Measurements from ENCODE around the gene SNN.

SNN gene

DNA sequence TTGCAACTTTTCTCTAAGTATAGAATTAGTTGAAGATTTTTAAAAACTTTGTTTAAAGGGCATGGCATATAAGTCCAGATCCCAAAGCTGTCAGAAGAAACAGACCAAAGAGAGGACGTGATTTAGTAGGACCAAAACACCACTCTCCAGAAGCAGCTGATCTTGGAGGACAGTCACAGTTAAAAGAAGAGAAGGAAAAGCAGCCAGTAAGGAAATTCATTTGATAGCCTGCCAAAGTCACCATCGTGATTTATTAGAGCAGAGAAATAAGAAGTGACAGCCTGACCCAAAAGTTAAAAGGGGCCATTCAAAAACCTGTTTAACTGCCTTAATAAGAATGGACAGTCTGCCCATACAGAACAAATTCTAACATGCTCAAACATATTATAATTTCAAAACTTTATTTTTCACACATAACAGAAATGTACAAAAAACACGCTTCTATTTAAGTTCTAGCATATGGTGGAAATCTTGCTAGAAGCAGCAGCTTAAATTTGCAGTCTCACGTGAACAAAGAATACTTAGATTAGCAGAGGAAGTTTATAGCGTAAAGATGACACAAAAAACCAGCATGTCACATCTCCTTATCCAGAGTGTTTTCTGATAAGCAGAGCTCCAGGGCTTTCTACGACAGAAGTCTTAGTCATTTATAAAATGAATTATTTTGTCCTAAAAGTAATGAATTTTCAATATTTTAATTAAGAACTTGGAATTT is 37.2 kb downstream of the SNN start:
- no peak for DNase-seq

- no peak for DNase-seq
Measured at GRCh38 chr16:11706180-11706742, 38.0 kb downstream of the SNN start.

GRCh38 chr16:11707679-11708197 is 39.5 kb downstream of the SNN start:
- DNase-seq: no peak

GRCh38 chr16:11708421-11708820 is 40.2 kb downstream of the SNN start:
- no peak for DNase-seq

DNA sequence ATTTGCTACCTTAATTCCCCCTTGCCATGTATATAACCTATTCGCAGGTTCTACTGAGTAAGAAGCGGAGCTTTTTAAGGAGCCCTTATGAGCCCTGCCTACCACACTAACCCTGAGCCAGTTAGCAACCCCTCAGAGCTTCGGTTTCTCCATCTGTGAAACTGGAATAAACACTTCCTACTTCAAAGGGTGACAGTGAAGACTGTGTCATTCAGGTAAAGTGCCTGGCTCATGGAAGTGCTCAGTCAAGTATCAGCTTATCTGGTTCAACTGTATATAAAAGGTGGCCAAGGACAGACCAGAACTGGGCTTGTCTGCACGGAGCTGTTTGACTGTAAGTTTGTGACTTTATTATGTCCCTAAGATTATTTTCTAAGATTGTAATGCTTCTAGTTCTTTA is 43.4 kb downstream of the SNN start:
- DNase-seq: no peak

DNA sequence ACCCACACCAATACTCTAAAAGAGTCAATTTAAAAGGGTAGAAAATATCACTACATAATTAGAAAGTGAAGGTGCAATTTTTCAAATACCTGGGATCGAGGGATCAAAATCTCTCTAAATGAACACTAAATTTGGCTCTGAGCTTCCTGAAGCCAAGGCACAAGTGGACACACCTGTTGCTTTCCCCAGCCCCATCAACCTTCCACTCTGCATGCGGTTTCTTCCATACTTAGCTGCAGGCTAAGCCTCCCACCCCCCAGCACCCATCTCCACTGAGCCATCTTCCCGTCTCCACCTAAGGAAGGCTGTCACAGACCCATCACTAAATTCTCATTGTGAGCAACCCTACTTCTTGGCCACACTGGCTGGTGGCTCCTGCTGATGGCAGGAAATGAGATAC is 43.9 kb downstream of the SNN start:
- no peak for DNase-seq

- no peak for DNase-seq
Measured at GRCh38 chr16:11715246-11715947, 47.1 kb downstream of the SNN start.

DNA sequence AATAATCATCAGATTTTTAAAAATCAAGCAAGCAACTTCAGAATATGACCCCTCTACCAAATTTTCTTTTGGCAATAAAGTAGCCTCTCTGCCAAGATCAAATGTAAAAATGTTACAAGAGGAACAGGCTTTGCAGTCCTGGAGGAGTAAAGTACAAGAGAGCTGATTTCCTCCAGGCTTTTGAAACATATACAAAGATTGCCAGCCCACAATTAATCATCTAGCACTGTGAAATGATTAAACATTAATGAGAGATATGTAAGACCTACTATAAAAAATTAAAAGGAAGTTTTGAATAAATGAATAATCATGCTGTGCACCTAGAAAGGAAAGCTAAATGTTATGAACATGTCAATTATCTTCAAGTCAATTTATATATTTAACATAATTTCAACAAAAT is 48.1 kb downstream of the SNN start:
- no peak for DNase-seq

GRCh38 chr16:11717811-11718210 is 49.6 kb downstream of the SNN start:
- DNase-seq: no peak

DNA sequence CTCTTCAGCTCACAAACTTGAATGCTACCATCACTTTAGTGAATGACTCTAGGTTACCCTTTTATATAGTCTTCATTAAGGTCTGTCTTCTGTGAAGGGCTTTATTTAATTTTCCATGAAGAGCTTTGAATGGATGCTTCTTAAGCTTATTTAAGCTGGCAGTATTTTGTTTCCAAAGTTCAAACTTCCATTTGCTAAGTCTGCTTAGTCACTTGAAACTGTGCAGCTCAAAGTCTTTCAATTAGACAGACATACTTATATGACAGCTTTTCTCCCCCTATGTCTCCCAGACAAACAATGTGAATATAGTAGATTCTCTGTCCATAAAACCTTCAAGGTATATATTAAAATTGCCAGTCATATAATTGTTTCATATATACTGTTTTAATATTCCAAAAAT is 50.9 kb downstream of the SNN start:
- no peak for DNase-seq

DNA sequence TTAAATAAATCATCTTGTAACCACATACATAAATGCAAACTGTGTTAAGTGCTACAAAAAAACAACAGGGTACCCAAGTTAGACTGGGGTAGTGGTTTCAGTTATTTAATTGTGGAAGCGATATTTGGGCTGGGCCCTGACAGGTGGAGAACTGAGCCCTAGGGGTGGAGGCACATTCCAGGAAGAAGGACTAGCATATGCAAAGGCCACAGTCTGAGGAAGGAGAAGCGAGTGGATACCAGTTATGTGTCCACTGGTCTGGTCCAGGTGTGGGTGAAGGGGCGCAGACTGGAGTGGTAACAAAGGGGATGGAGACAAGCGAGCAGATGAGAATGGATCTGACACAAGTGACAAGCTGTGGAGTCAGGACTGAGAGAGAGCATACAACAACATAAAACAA is 51.5 kb downstream of the SNN start:
- no peak for DNase-seq

DNA sequence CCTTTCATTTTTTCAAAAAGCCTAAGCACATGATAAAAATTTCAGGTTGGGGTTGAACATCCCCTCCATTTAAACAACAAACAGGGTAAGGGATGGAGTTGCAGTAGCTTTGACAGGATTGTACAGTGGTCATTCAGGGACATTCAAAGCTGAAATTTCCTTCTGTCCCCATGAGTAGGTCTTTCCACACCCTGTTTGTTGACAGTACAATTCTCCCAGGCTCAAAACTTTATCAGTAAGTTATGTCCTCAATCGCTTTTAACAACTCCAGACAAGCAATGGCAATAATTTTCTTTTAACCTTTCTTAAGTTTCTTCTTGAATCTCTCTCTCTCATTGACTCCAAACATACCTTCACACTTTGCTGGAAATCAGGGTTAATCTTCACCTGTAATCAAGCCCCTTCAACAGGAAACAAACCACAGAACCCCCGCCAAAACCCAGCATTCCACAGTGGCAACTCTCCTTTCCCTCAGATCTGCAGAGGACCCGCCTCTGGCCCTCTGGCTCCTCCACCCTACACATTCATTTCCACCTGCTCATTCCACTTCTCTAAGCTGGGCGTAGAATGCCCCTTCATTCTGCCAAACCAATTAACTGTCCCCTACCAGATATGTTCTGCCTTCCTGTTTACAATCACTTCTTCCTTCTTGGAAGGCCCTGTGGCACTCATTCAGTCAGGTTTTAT is 53.7 kb downstream of the SNN start:
- DNase-seq: no peak

- DNase-seq: no peak
Measured at GRCh38 chr16:11722468-11722808, 54.2 kb downstream of the SNN start.

- no peak for DNase-seq
Measured at GRCh38 chr16:11725457-11725856, 57.2 kb downstream of the SNN start.

DNA sequence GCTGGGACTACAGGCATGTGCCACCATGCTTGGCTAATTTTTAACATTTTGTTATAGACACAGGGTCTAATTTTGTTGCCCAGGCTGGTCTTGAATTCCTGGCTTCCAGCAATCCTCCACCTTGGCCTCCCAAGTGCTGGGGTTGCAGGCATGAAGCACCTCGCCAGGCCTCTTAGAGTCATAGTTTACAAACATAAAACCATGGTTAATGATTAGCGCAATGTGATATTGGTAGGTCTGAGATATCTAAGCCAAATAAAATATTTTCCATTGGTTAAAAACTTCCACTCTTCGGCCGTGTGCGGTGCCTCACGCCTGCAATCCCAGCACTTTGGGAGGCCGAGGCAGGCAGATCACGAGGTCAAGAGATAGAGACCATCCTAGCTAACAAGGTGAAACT is 57.8 kb downstream of the SNN start:
- no peak for DNase-seq

GRCh38 chr16:11727796-11728543 is 59.7 kb downstream of the SNN start:
- DNase-seq: no peak
